HepG2 (cell line): ENCODE measurements around the gene CNEP1R1. TPM values are rescaled to one million over a fixed set of nuclear protein-coding genes. Genes with fewer than 3 reads are reported as not detected.

Experiments
- AKAP8 ChIP-seq: sonication (generic); formaldehyde crosslinking; IDR thresholded peaks from 2 replicates; pipeline ENCODE4 v1.5.1; 2020; ENCODE audit warnings: mild to moderate bottlenecking, missing genetic modification reagents
- ATF3 ChIP-seq: sonication (generic); formaldehyde crosslinking; IDR thresholded peaks from 2 replicates; pipeline ENCODE4 v1.4.0; 2020; ENCODE audit warnings: missing genetic modification reagents
- E2F2 ChIP-seq: sonication (generic); formaldehyde crosslinking; IDR thresholded peaks from 2 replicates; pipeline ENCODE4 v1.4.0; 2020; ENCODE audit warnings: missing genetic modification reagents, borderline replicate concordance
- HNRNPL ChIP-seq: fragments of 200-400 bp; formaldehyde crosslinking; IDR thresholded peaks from 2 replicates; pipeline ENCODE4 v1.6.1; 2017; ENCODE audit warnings: mild to moderate bottlenecking, low read depth, low read length
- ISX ChIP-seq: sonication (generic); formaldehyde crosslinking; conservative IDR thresholded peaks from 2 replicates; pipeline ENCODE4 v1.5.0; 2020; ENCODE audit warnings: missing genetic modification reagents
- KMT2B ChIP-seq: IDR thresholded peaks from 2 replicates; pipeline ENCODE4 v1.6.1; 2016; ENCODE audit warnings: missing genetic modification reagents, missing compliant biosample characterization
- LBX2 ChIP-seq: sonication (generic); formaldehyde crosslinking; IDR thresholded peaks from 2 replicates; pipeline ENCODE4 v1.5.0; 2020; ENCODE audit warnings: missing genetic modification reagents, mild to moderate bottlenecking, borderline replicate concordance
- MEIS2 ChIP-seq: sonication (generic); formaldehyde crosslinking; IDR thresholded peaks from 2 replicates; pipeline ENCODE4 v1.9.0; 2021; ENCODE audit warnings: mild to moderate bottlenecking, missing genetic modification reagents
- MXI1 ChIP-seq: IDR thresholded peaks from 3 replicates; pipeline ENCODE4 v1.6.1; 2012; ENCODE audit warnings: low read depth, low read length, inconsistent platforms, borderline replicate concordance
- NONO ChIP-seq, 2 experiments: fragments of 450-650 bp in 1 of 2; sonication (generic) in 1 of 2; formaldehyde crosslinking in 1 of 2; IDR thresholded peaks in 1 of 2; conservative IDR thresholded peaks in 1 of 2; 2 replicates each; pipeline versions ENCODE4 v1.6.1 to v1.8.0; 2017 to 2022; ENCODE audit warnings: mild to moderate bottlenecking in 1 of 2, missing genetic modification reagents in 1 of 2, moderate library complexity in 1 of 2
- RERE ChIP-seq: IDR thresholded peaks from 2 replicates; pipeline ENCODE4 v1.6.1; 2016; ENCODE audit warnings: low read depth, missing genetic modification reagents, missing compliant biosample characterization
- SMAD3 ChIP-seq: sonication (generic); formaldehyde crosslinking; IDR thresholded peaks from 2 replicates; pipeline ENCODE4 v1.4.0; 2020; ENCODE audit warnings: missing genetic modification reagents
- SMARCC2 ChIP-seq: fragments of 450-650 bp; IDR thresholded peaks from 2 replicates; pipeline ENCODE4 v1.6.1; 2017; ENCODE audit warnings: antibody characterized with exemption, mild to moderate bottlenecking
- SP5 ChIP-seq: IDR thresholded peaks from 2 replicates; pipeline ENCODE4 v1.6.1; 2016; ENCODE audit warnings: low read depth, borderline replicate concordance
- ZBTB25 ChIP-seq: IDR thresholded peaks from 2 replicates; pipeline ENCODE4 v1.6.1; 2018; ENCODE audit warnings: missing genetic modification reagents
- ZFY ChIP-seq: sonication (generic); formaldehyde crosslinking; IDR thresholded peaks from 2 replicates; pipeline ENCODE4 v1.4.0; 2020; ENCODE audit warnings: missing genetic modification reagents
- ZNF501 ChIP-seq: sonication (generic); formaldehyde crosslinking; IDR thresholded peaks from 2 replicates; pipeline ENCODE4 v1.5.1; 2020; ENCODE audit warnings: mild to moderate bottlenecking, moderate library complexity, missing genetic modification reagents
- ZNF567 ChIP-seq: sonication (generic); formaldehyde crosslinking; IDR thresholded peaks from 2 replicates; pipeline ENCODE4 v1.8.1; 2023; ENCODE audit warnings: mild to moderate bottlenecking, missing genetic modification reagents, borderline replicate concordance
- ZNF619 ChIP-seq: sonication (generic); formaldehyde crosslinking; IDR thresholded peaks from 2 replicates; pipeline ENCODE4 v1.4.0; 2020; ENCODE audit warnings: mild to moderate bottlenecking, missing genetic modification reagents
- ZNF704 ChIP-seq: sonication (generic); formaldehyde crosslinking; IDR thresholded peaks from 2 replicates; pipeline ENCODE4 v1.8.1; 2023; ENCODE audit warnings: mild to moderate bottlenecking, inconsistent platforms, moderate library complexity, missing genetic modification reagents, borderline replicate concordance
- ZNF83 ChIP-seq: sonication (generic); formaldehyde crosslinking; IDR thresholded peaks from 2 replicates; pipeline ENCODE4 v1.4.0; 2020; ENCODE audit warnings: missing genetic modification reagents, mild to moderate bottlenecking, borderline replicate concordance
- polyA plus RNA-seq, 8 experiments: library from polyadenylated mRNA; depleted of rRNA in 3 of 8; stranded (reverse) in 7 of 8; unstranded in 1 of 8; fragments of >200 nt; fragmentation: Illumina TruSeq in 4 of 8; extraction: Trizol in 4 of 8; gene quantifications; 2 replicates each; pipeline versions ENCODE4 v1.2.1 to v1.2.3, GENCODE V29; 2011 to 2016; ENCODE audit warnings: low read depth in 4 of 8, missing spikeins in 1 of 8, mixed read lengths in 1 of 8; ENCODE audit not compliant: insufficient read depth in 1 of 8
- total RNA-seq, 5 experiments: library from RNA; depleted of rRNA; stranded (reverse); fragments of >200 nt; fragmentation: Illumina TruSeq; extraction: Trizol; gene quantifications; 2 replicates each; pipeline ENCODE4 v1.2.3, GENCODE V29; 2016; ENCODE audit warnings: low read depth in 1 of 5

Gene CNEP1R1
- total and polyA plus RNA-seq, 2 of the 13 experiments (the other 11 are each of a cell fraction or from before 2014, with no cell fraction given), result 23.6 to 26.8 TPM

- no peak for TF ChIP-seq KMT2B (CRISPR knock-in tag)
- peak; percentile 44; the same call in 1 of the 3 replicates for TF ChIP-seq MXI1
- TF ChIP-seq SP5 (CRISPR knock-in tag), result no peak
- TF ChIP-seq ZNF83 (CRISPR knock-in tag), result no peak
- TF ChIP-seq ZNF501 (CRISPR knock-in tag), result no peak
- TF ChIP-seq MEIS2, result no peak
- no peak for TF ChIP-seq ZNF619
- no peak for TF ChIP-seq SMAD3 (CRISPR knock-in tag)
- TF ChIP-seq ZNF567 (CRISPR knock-in tag), result 0 out of 2 replicates have a peak, but pooled peaks have one; percentile 62
- no peak for TF ChIP-seq HNRNPL
- no peak for TF ChIP-seq ATF3 (CRISPR knock-in tag)
- no peak for TF ChIP-seq ZBTB25 (CRISPR knock-in tag)
- TF ChIP-seq LBX2 (CRISPR knock-in tag), result no peak
- TF ChIP-seq SMARCC2, result no peak
- no peak for TF ChIP-seq ZFY (CRISPR knock-in tag)
- TF ChIP-seq NONO (IDR thresholded peaks at IDR 0.05), result no peak
- no peak for TF ChIP-seq NONO (CRISPR knock-in tag; conservative IDR thresholded peaks at IDR 0.05)
- no peak for TF ChIP-seq ZNF704 (CRISPR knock-in tag)
- no peak for TF ChIP-seq ISX (CRISPR knock-in tag)
- no peak for TF ChIP-seq RERE (CRISPR knock-in tag)
- TF ChIP-seq AKAP8 (CRISPR knock-in tag), result no peak
- TF ChIP-seq E2F2 (CRISPR knock-in tag), result no peak
These were observed 42.3 kb downstream of the CNEP1R1 start (continued) for GRCh38 chr16:50067290-50067853.
